Retina (tissue), 1 donor: ENCODE results near the gene ATP5F1A.
"Not testable (repeated sequence)": the region's sequence is repeated elsewhere in the genome, so short reads cannot be mapped to it uniquely, and the experiment has no call there.

Experiments
- DNase-seq: peaks from one replicate; pipeline ENCODE4 v3.0.0-alpha.2; 2016

The ATP5F1A gene

DNA sequence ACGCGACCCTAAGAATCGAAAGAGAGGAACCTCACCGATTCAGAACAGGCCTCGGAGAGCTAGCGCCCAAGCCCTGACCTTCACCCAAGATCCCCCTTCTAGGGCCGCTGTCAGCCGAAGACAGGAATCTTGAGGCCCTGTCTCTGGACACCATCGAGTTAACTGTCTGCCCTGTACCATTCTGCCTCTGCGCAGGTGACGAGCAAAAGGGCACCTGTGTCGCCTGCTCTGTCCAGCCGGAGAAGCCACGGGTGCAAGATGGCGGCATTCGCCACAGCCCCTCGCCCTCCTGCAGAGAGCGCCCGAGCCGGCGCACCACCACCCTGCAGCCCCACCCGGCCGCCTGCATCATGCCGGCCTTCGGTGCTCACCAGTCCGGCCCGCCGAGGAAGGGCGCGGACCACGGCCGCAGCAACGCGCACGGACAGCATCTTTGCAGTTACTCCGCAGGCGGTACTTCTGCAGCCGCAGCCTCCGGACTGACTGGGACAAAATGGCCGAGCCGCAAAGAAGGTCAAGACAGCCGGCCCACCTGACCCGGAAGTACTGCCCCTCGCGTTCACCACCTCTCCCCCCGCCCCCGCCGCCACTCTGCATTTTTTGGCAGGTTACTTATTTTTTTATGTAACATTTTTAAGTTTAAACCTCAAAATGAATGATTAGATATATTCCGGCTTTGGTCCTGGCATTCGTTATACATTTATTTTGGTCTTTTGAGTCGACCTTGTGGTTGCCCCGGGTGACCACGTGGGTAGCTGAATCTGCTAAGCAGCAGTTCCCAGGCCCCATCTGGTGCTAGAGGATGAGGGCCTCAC lies at the start of gene ATP5F1A:
ATP5F1A (minus strand) TSS at position 496 of the 815 bp plus-strand sequence; CDS start at position 431, 65 bp downstream.
- peak; percentile 98 for DNase-seq

DNA sequence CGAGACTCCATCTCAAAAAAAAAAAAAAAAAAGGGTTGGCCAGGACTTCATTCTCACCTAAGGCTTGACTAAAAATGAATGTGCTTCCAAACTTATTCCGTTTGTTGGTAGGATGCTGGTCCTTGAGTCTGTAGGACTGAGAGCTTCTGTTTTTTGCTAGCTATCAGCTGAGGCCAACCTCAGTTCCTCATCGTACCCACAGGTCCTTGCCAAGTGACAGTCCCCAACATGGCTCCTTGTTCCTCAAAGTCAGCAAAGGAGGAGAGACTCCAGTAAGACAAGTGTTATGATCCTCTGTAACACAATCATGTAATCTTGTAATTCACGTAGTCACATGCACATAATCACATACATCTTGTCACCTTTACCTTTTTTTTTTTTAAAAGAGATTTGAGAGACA lies 43.1 kb upstream of the ATP5F1A start:
- no peak for DNase-seq

DNA sequence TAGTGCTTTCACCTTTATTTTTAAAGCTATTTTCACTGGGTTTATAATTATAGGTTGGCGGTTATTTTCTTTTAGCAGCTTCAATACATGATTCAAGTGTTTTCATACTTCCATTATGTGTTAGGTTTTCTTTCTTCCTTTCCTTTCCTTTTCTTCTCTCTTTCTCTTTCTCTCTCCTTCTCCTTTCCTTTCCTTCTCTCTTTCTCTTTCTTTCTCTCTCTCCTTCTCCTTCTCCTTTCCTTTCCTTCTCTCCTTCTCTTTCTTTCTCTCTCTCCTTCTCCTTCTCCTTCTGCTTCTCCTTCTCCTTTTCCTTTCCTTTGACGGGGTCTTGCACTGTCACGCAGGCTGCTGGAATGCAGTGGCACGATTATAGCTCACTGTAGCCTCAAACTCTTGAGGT lies 42.1 kb upstream of the ATP5F1A start:
- DNase-seq: no peak

DNA sequence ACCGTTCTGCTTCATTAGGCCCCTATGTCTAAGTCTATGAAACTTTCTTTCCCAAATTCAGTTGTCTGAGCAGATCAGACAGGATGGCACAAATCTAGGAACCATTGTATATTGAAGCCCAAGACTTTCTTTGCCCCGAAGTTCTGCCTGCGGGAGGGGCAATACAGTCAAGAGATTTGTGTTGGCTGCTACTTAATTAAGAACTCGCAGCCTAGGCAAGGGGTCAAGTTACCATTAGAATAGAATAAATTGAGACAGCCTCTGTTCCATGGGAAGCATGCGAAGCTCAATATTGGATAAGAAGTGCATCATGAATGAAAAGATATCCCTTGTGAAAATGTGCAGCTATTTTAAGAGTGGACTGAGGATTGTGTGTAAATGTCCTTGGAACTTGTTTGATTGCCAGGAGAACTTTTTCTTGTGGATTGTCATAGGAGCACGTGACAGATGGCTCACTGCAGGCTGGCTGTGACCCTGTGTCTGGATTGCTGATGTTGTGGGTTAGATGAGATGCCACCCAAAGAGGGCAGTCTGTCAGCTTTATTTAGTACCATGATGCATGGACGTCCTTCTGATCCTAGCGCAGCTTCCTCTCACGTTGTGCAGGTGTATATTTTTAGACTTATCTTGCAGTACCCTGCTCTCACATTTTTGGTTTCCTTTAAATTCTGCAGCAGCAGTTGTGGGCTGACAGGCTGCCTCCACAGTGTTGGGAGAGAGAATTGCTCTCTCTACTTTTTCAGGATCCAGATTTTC lies 37.0 kb upstream of the ATP5F1A start:
- DNase-seq: peak; percentile 16

DNA sequence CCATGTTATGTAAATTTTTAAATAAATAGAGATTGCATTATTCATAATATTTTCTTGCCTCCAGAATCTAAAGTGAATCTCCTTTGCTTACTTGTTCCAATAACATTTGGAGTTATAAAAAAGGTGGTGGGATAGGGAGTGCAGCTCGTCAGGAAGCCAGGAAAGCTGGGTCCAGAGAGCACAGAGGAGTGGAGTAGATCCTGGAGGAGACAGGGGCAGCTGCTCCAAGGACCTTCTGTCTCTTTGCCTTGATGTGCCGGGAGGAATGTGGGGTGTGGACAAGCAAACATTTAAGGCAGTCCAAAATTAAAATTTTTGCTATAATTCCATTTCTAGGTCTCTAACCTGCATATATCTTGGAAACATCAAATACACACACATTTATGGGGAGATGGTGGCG lies 35.4 kb upstream of the ATP5F1A start:
- no peak for DNase-seq

DNA sequence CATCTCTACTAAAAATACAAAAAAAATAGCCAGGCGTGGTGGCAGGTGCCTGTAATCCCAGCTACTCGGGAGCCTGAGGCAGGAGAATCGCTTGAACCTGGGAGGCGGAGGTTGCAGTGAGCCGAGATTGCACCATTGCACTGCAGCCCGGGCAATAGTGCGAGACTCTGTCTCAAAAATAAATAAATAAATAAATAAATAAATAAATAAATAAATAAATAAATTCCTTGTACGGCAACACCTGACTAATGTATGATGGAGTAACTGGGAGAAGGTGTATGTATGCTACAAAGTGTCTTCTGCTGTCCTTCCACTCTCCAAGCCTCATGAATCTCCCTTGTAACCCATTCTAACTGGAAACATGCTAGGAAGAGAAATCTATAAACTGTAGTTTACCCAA lies 32.5 kb upstream of the ATP5F1A start:
- not testable (repeated sequence) for DNase-seq

DNA sequence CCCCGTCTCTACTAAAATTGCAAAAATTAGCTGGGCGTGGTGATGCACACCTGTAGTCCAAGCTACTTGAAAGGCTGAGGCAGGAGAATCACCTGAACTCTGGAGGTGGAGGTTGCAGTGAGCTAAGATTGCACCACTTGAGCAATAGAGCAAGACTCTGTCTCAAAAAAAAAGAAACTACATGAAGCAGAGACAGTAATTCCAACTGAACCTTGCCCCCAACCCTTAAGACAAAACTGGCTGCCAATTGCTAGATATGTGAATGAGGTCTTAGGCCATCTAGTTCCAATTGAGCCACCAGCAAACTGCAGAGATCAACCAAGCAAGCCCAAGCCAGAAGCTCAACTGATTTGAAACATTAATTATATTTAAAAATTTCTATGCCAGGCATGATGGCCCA lies 32.0 kb upstream of the ATP5F1A start:
- DNase-seq: no peak

DNA sequence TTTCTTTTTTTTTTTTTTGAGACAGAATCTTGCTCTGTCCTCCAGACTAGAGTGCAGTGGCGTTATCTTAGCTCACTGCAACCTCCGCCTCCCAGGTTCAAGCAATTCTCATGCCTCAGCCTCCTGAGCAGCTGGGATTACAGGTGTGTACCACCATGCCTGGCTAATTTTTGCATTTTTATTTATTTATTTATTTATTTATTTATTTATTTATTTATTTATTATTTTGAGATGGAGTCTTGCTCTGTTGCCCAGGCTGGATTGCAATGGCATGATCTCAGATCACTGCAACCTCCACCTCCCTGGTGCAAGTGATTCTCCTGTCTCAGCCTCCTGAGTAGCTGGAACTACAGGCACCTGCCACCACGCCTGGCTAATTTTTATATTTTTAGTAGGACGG lies 28.5 kb upstream of the ATP5F1A start:
- DNase-seq: not testable (repeated sequence)

DNA sequence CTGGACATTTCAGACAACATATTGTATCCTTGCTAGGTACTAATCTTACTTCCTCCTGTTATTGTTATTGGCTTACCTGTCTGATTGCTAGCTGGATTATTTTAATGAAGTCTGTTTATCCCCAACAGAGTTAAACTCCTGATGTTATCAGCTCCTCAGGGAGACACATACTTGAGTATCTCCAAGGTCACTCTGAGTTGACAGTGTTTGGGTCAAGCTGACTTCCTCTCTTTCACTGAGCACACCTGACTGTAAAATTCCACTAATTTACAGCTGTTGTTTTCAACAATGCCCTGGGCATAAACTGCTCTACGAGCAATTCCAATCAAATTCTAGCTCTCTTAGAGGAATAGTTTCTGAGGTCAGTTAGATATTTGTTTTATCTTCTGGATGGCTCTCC lies 15.7 kb upstream of the ATP5F1A start:
- DNase-seq: no peak

DNA sequence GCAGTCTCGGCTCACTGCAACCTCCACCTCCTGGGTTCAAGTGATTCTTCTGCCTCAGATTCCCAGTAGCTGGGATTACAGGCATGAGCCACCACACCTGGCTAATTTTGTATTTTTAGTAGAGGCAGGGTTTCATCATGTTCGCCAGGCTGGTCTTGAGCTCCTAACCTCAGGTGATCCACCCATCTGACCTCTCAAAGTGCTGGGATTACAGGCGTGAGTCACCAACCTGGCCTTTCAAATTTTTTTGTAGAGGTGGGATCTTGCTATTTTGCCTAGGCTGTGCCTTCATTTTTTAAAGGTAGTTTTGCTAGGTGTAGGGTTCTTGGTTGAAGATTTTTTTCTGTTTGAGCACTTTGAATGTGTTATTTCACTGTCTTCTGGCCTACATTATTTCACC lies 12.3 kb upstream of the ATP5F1A start:
- DNase-seq: no peak

DNA sequence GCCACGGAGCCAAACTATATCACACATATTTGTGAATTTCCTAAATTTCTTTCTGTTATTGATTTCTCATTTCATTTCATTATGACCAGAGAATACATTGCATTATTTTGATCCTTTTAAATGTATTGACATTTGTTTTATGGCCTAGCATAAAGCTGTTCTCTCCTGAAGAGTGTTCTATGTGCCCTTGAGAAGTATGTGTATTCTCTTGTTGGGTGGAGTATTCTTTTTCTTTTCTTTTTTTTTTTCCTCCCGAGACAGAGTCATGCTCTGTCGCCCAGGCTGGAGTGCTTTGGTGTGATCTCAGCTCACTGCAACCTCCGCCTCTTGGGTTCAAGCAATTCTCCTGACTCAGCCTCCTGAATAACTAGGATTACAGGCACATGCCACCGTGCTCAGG lies 11.3 kb upstream of the ATP5F1A start:
- no peak for DNase-seq

DNA sequence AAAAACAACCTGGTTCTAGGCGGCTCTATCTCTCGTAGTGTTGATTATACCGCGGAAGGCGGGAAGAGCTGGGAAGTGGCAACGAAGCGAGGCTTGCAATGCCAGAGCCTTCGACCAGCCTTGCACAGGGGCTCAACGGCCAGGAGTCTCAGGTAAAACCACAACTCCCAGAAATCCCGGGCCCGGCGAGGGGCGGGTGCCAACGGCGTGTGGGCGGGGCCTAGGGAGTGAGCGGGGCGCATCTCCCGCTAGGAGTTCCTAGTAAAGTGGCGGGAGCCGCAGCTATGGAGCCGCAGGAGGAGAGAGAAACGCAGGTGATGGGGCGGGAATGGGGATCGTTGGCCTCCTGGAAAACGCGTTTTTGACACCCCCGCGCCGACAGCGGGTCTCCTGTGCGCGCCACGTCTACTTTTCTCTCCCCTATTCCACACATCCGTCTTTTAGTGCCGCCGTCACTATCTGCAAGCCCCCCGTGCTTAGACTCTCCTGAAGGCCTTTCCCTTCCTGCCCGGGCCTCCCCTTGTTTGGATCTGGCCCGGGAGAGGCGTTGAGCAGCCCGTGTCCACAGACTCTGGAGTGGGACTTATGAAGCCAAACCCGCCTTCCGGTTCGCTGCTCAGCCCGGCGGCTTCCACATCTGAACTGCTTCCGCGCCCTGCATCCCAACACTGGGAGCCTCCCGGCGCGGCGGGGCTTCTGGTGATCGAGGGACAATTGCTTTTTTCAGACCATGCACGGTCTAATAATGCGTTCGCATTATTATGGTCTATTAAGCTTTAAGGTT lies 6.2 kb upstream of the ATP5F1A start, which contains the start of gene HAUS1:
HAUS1 (plus strand) TSS at position 258 of the 784 bp plus-strand sequence; CDS start at position 285, 27 bp downstream.
- DNase-seq: peak; percentile 94

DNA sequence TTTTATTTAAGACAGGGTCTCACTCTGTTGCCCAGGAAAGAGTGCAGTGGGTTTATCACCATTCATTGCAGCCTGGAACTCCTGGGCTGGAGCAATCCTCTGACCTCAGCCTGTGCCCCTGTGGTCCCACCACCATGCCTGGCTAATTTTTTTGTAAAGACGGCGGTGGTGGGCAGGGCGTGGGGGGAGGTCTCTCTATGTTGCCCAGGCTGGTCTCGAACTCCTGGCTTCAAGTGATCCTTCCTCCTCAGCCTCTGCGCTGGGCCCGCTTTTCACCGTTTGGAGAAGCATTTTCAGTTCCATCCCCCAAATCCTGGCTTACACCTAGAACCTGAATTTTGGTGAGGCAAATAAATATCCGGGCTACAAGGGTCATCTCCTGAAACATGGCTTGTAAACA lies 1.4 kb upstream of the ATP5F1A start:
- no peak for DNase-seq

DNA sequence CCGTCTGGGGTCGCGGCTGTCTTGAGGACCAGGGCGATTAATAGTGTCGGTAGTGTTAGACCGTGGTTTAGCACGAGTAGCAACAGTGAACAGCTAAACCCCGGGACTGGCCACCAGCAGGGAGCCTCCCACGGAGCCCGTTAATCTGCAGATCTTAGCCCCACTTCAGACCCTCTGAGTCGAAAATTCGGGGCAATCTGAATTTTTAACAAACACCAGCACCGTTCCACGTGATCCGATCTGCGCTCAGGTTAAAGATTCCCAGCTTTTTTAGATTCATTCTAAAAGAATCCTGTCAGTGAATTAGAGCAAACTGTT lies 479 bp upstream of the ATP5F1A start:
- DNase-seq: no peak

DNA sequence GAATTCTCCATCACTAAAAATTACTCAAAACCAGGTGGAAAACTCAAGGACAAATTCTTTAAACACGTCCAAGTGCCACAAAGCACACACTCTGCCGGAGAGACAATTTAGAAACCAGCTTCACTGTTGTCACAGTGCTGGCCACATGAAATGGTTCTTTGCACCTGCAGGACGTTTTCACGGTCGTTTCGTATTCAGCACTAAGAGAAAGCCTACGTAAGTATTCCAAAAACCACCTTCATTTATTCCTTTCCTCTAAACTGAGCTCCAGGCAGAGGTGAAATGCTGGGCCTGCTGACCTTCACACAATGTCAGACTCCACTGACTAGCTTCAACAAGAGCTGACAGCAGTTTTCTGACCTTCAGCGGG lies 680 bp downstream of the ATP5F1A start:
- DNase-seq: no peak

DNA sequence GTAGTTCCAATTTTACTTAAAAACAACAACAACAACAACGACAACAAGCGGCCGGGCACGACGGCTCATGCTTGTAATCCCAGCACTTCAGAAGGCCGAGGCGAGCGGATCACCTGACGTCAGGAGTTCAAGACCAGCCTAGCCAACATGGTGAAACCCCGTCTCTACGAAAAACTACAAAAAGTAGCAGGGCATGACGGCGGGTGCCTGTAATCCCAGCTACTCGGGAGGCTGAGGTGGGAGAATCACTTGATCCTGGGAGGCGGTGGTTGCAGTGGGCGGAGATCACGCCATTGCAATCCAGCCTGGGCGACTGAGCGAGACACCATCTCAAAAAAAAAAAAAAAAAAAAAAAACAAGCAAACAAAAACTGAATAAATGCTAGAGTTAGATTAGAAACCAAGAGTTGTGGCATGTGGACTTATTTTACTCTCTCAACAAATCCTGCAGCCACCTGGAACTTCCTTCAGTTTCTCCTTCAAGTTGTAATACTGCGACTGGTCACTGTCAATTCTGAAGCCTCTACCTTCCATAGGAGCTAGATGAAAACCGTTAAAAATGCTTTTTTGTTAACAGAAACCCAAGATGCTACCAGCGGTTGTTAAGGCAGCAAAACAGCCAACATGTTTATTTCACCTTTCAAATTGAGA lies 1.3 kb downstream of the ATP5F1A start:
- DNase-seq: peak; percentile 18

DNA sequence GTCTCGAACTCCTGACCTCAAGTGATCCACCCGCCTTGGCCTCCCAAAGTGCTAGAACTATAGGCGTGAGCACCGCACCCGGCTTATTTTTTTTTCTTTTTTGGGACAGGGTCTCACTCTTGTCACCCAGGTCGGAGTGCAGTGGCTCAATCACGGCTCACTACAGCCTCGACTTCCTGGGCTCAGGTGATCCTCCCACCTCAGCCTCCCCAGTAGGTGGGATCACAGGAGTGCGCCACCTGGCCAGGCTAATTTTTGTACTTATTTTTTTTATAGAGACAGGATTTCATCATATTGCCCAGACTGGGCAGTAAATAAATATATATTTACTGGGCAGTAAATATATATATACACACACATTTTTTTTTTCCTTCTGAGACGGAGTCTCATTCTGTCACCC lies 2.6 kb downstream of the ATP5F1A start:
- no peak for DNase-seq

DNA sequence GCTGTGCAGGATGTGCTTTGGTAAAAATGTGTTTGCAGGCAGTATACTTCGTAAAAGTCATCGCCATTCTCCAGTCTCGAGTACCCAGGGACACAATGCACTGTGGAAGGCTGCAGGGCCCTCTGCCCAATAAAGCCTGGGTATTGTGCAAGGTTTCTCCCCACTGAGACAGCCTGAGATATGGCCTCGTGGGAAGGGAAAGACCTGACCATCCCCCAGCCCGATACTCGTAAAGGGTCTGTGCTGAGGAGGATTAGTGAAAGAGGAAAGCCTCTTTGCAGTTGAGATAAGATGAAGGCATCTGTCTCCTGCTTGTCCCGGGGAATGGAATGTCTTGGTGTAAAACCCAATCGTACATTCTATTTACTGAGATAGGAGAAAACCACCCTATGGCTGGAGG lies 9.6 kb downstream of the ATP5F1A start:
- not testable (repeated sequence) for DNase-seq

DNA sequence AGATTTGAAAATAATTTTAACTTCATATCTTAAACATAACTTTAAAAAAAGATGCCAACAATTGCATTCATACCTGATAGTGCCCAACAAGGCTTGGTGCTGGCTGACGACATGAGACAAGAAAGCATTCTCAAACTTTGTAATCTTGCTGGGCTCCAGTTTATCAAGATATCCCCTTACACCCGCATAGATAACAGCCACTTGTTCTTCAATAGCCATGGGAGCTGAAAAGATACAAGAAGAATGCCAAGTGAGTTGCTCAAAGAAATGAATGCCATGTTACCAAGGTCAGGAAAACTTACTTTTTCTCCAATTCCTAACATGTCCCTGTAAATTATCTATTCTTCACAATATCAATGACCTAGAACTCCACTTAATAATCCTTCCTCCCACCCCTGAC lies 13.7 kb downstream of the ATP5F1A start:
- DNase-seq: no peak

DNA sequence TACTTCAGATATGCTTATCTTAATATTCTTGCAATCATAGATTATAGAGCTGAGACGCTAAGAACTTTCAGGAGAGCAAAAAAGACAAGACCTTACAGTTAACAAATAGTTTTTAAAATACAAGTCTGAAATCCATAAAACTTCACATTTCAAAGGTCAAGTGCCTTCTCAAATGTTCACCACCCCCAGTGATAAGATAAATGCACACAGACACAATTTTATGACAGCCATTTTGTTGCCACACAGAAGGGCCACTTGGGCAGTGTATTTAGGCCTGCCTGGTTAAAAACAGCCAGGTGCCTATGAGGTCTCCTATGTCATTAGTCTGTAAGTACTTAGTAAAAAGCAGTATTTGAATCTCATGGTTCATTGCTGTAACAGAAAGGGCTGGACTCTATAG lies 17.9 kb downstream of the ATP5F1A start:
- DNase-seq: no peak

DNA sequence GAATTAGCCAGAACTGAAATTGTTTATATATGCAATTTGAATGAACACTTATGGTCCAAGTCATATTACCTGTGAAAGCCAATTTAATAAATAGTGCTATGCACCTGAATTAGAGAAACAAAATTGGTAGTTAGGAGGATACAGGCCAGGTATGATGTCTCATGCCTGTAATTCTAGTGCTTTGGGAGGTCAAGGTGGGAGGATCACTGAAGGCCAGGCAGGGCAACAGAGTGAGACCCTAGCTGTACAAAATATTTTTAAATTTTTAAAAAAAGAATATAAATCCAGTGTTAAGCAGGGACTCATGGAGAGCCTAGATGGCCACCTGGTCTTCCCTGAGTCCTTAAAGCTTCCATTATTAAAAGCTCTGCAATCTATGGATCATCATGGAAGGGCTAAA lies 18.8 kb downstream of the ATP5F1A start:
- DNase-seq: no peak

DNA sequence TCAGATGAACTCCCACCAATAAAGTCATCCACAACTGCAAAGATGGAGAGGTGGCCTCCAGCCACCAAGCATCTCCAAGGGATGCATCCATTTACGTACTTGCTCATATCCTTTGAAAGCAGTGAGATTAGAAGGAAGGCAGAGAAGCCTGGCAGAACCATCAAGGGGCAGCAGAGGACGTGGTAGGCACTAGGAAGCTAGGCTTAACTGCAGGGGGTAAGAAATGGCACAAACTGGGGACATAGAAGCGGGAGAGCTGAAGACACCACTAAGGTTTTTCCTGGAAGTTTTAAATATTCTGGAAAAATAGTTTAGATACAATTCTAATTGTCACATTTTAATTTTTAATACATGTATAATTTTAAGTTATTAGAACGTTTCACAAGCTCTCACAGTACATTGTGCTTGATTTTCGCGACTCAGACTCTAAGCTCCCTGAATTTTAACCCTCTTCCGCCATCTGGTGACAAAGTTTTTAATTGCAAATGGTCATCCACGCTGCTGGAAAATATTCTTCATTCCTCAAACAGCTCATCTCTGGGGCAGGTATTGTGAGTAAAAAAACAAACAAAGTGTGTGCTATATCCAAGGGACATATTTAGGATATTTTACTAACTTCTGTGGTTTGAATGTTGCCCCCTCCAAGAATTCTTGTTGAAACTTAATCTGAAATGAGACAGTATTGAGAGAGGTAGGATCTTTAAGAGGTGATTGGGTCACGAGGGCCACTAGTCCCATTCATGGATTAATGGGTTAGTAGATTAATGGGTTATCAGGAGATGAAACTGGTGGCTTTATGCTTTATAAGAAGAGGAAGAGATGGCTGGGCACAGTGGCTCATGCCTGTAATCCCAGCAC lies 24.4 kb downstream of the ATP5F1A start:
- DNase-seq: peak; percentile 81
